ENCODE data around the gene UBE2C.
A peak's percentile ranks its signal among the peaks of the same experiment; 100 is the strongest.

Gene UBE2C

GRCh38 chr20:45833883-45834796 is 21.7 kb downstream of the UBE2C start:
- peak; percentile 36 to 86 (median 84) for DNase-seq

GRCh38 chr20:45834797-45835161 is 22.3 kb downstream of the UBE2C start:
- DNase-seq = no peak

- DNase-seq = no peak
Measured at GRCh38 chr20:45835329-45835765, 22.9 kb downstream of the UBE2C start.

- no peak for DNase-seq
Measured at GRCh38 chr20:45835825-45836224, 23.4 kb downstream of the UBE2C start.

- DNase-seq = peak in 1 of 3 experiments; percentile 28
Measured at GRCh38 chr20:45836841-45837240, 24.4 kb downstream of the UBE2C start.

GRCh38 chr20:45840700-45841198 is 28.3 kb downstream of the UBE2C start:
- no peak for DNase-seq

GRCh38 chr20:45841407-45842129 is 29.1 kb downstream of the UBE2C start:
- DNase-seq = no peak

GRCh38 chr20:45842169-45842812 is 29.8 kb downstream of the UBE2C start:
- DNase-seq = no peak

GRCh38 chr20:45843506-45843905 is 31.1 kb downstream of the UBE2C start:
- no peak for DNase-seq

GRCh38 chr20:45845452-45845851 is 33.0 kb downstream of the UBE2C start:
- DNase-seq = no peak

- no peak for DNase-seq
Measured at GRCh38 chr20:45848421-45848820, 36.0 kb downstream of the UBE2C start.

- no peak for DNase-seq
Measured at GRCh38 chr20:45848969-45849582, 36.6 kb downstream of the UBE2C start.

GRCh38 chr20:45850238-45850637 is 37.8 kb downstream of the UBE2C start:
- DNase-seq = no peak

- DNase-seq = no peak
Measured at GRCh38 chr20:45850926-45851325, 38.5 kb downstream of the UBE2C start.

GRCh38 chr20:45851501-45851900 is 39.1 kb downstream of the UBE2C start:
- DNase-seq = no peak

GRCh38 chr20:45852326-45852725 is 39.9 kb downstream of the UBE2C start:
- no peak for DNase-seq

GRCh38 chr20:45853484-45853883 is 41.0 kb downstream of the UBE2C start:
- no peak for DNase-seq

GRCh38 chr20:45857114-45857881 is 44.9 kb downstream of the UBE2C start, which contains the start of the genes ACOT8 and ZSWIM3:
ACOT8 (minus strand) TSS chr20:45857392; CDS start chr20:45857315, 77 bp downstream.
ZSWIM3 (plus strand) TSS chr20:45857614; CDS start chr20:45857826, 212 bp downstream.
- peak; percentile 100 for DNase-seq

GRCh38 chr20:45857882-45858216 is 45.4 kb downstream of the UBE2C start:
- no peak for DNase-seq

GRCh38 chr20:45859916-45860315 is 47.5 kb downstream of the UBE2C start:
- no peak for DNase-seq

- peak; percentile 5 to 48 (median 21) for DNase-seq
Measured at GRCh38 chr20:45860560-45861220, 48.2 kb downstream of the UBE2C start.

All from NCI-H1417 (cell line).